ENCODE results near the gene LMOD2.

LMOD2 gene

GRCh38 chr7:123661765-123662164, 6.1 kb downstream of the LMOD2 start:
- H3K27ac ChIP-seq (ENCODE audit: low read length) = no peak overlapping the region
- no peak overlapping the region for H3K4me3 ChIP-seq (ENCODE audit: low read length)
- H3K9ac ChIP-seq (ENCODE audit: low read length) = no peak overlapping the region
- H3K36me3 ChIP-seq (ENCODE audit: control insufficient read depth, low read depth, low read length) = no peaks in the 10 kb centered on the region
- H3K4me1 ChIP-seq (ENCODE audit: control insufficient read depth, low read depth, low read length) = no peaks in the 10 kb centered on the region
- H3K9me3 ChIP-seq (ENCODE audit: control insufficient read depth, low read depth, low read length) = no peaks in the 10 kb centered on the region
- no peaks in the 10 kb centered on the region for H3K27me3 ChIP-seq (ENCODE audit: control insufficient read depth, insufficient read depth, low read length)

- no peak overlapping the region for H3K27ac ChIP-seq (ENCODE audit: low read length)
- H3K27me3 ChIP-seq (ENCODE audit: control insufficient read depth, insufficient read depth, low read length) = no peaks in the 10 kb centered on the region
- no peak overlapping the region for H3K4me3 ChIP-seq (ENCODE audit: low read length)
- no peaks in the 10 kb centered on the region for H3K36me3 ChIP-seq (ENCODE audit: control insufficient read depth, low read depth, low read length)
- H3K9me3 ChIP-seq (ENCODE audit: control insufficient read depth, low read depth, low read length) = no peaks in the 10 kb centered on the region
- no peaks in the 10 kb centered on the region for H3K4me1 ChIP-seq (ENCODE audit: control insufficient read depth, low read depth, low read length)
- H3K9ac ChIP-seq (ENCODE audit: low read length) = no peak overlapping the region
Measured at GRCh38 chr7:123662293-123662692, 6.6 kb downstream of the LMOD2 start.

- H3K36me3 ChIP-seq (ENCODE audit: control insufficient read depth, low read depth, low read length) = no peaks in the 10 kb centered on the region
- H3K4me1 ChIP-seq (ENCODE audit: control insufficient read depth, low read depth, low read length) = no peaks in the 10 kb centered on the region
- H3K27ac ChIP-seq (ENCODE audit: low read length) = no peak overlapping the region
- H3K4me3 ChIP-seq (ENCODE audit: low read length) = no peak overlapping the region
- no peaks in the 10 kb centered on the region for H3K27me3 ChIP-seq (ENCODE audit: control insufficient read depth, insufficient read depth, low read length)
- no peak overlapping the region for H3K9ac ChIP-seq (ENCODE audit: low read length)
- H3K9me3 ChIP-seq (ENCODE audit: control insufficient read depth, low read depth, low read length) = no peaks in the 10 kb centered on the region
Measured at GRCh38 chr7:123662755-123663154, 7.1 kb downstream of the LMOD2 start.

GRCh38 chr7:123663200-123663599, 7.5 kb downstream of the LMOD2 start:
- Histone ChIP-seq H3K36me3 (ENCODE audit: control insufficient read depth, low read depth, low read length) (no peaks in the 10 kb centered on the region), H3K9ac (ENCODE audit: low read length) (no peak overlapping the region), H3K4me1 (ENCODE audit: control insufficient read depth, low read depth, low read length) (no peaks in the 10 kb centered on the region), H3K27me3 (ENCODE audit: control insufficient read depth, insufficient read depth, low read length) (no peaks in the 10 kb centered on the region), H3K4me3 (ENCODE audit: low read length) (no peak overlapping the region), H3K27ac (ENCODE audit: low read length) (no peak overlapping the region), H3K9me3 (ENCODE audit: control insufficient read depth, low read depth, low read length) (no peaks in the 10 kb centered on the region)

- Histone ChIP-seq H3K4me1 (ENCODE audit: control insufficient read depth, low read depth, low read length) (no peaks in the 10 kb centered on the region), H3K27ac (ENCODE audit: low read length) (no peak overlapping the region), H3K9me3 (ENCODE audit: control insufficient read depth, low read depth, low read length) (no peaks in the 10 kb centered on the region), H3K4me3 (ENCODE audit: low read length) (no peak overlapping the region), H3K36me3 (ENCODE audit: control insufficient read depth, low read depth, low read length) (no peaks in the 10 kb centered on the region), H3K27me3 (ENCODE audit: control insufficient read depth, insufficient read depth, low read length) (no peaks in the 10 kb centered on the region), H3K9ac (ENCODE audit: low read length) (no peak overlapping the region)
Measured at GRCh38 chr7:123665157-123665556, 9.5 kb downstream of the LMOD2 start.

- Histone ChIP-seq H3K36me3 (ENCODE audit: control insufficient read depth, low read depth, low read length) (no peaks in the 10 kb centered on the region), H3K9me3 (ENCODE audit: control insufficient read depth, low read depth, low read length) (no peaks in the 10 kb centered on the region), H3K9ac (ENCODE audit: low read length) (no peak overlapping the region), H3K27ac (ENCODE audit: low read length) (no peak overlapping the region), H3K4me1 (ENCODE audit: control insufficient read depth, low read depth, low read length) (no peaks in the 10 kb centered on the region), H3K27me3 (ENCODE audit: control insufficient read depth, insufficient read depth, low read length) (no peaks in the 10 kb centered on the region), H3K4me3 (ENCODE audit: low read length) (no peak overlapping the region)
Measured at GRCh38 chr7:123665896-123666295, 10.2 kb downstream of the LMOD2 start.

GRCh38 chr7:123666492-123666891, 10.8 kb downstream of the LMOD2 start:
- H3K9me3 ChIP-seq (ENCODE audit: control insufficient read depth, low read depth, low read length) = no peaks in the 10 kb centered on the region
- no peaks in the 10 kb centered on the region for H3K27me3 ChIP-seq (ENCODE audit: control insufficient read depth, insufficient read depth, low read length)
- H3K27ac ChIP-seq (ENCODE audit: low read length) = no peak overlapping the region

GRCh38 chr7:123669485-123669884, 13.8 kb downstream of the LMOD2 start:
- no peaks in the 10 kb centered on the region for H3K36me3 ChIP-seq (ENCODE audit: control insufficient read depth, low read depth, low read length)
- no peak overlapping the region for H3K9ac ChIP-seq (ENCODE audit: low read length)
- no peaks in the 10 kb centered on the region for H3K27me3 ChIP-seq (ENCODE audit: control insufficient read depth, insufficient read depth, low read length)
- no peaks in the 10 kb centered on the region for H3K9me3 ChIP-seq (ENCODE audit: control insufficient read depth, low read depth, low read length)
- H3K4me1 ChIP-seq (ENCODE audit: control insufficient read depth, low read depth, low read length) = no peaks in the 10 kb centered on the region
- no peak overlapping the region for H3K4me3 ChIP-seq (ENCODE audit: low read length)
- H3K27ac ChIP-seq (ENCODE audit: low read length) = no peak overlapping the region

More at GRCh38 chr7:123666492-123666891, 10.8 kb downstream of the LMOD2 start:
- no peak overlapping the region for H3K9ac ChIP-seq (ENCODE audit: low read length)
- H3K4me1 ChIP-seq (ENCODE audit: control insufficient read depth, low read depth, low read length) = no peaks in the 10 kb centered on the region
- no peak overlapping the region for H3K4me3 ChIP-seq (ENCODE audit: low read length)
- no peaks in the 10 kb centered on the region for H3K36me3 ChIP-seq (ENCODE audit: control insufficient read depth, low read depth, low read length)

GRCh38 chr7:123673137-123673732, 17.6 kb downstream of the LMOD2 start:
- Histone ChIP-seq H3K27ac (ENCODE audit: low read length) (no peak overlapping the region), H3K36me3 (ENCODE audit: control insufficient read depth, low read depth, low read length) (no peaks in the 10 kb centered on the region), H3K9ac (ENCODE audit: low read length) (no peak overlapping the region), H3K4me1 (ENCODE audit: control insufficient read depth, low read depth, low read length) (no peaks in the 10 kb centered on the region), H3K27me3 (ENCODE audit: control insufficient read depth, insufficient read depth, low read length) (no peaks in the 10 kb centered on the region), H3K4me3 (ENCODE audit: low read length) (no peak overlapping the region), H3K9me3 (ENCODE audit: control insufficient read depth, low read depth, low read length) (no peaks in the 10 kb centered on the region)

GRCh38 chr7:123673752-123674398, 18.2 kb downstream of the LMOD2 start:
- Histone ChIP-seq H3K27ac (ENCODE audit: low read length) (no peak overlapping the region), H3K4me1 (ENCODE audit: control insufficient read depth, low read depth, low read length) (no peaks in the 10 kb centered on the region), H3K9ac (ENCODE audit: low read length) (no peak overlapping the region), H3K27me3 (ENCODE audit: control insufficient read depth, insufficient read depth, low read length) (no peaks in the 10 kb centered on the region), H3K36me3 (ENCODE audit: control insufficient read depth, low read depth, low read length) (no peaks in the 10 kb centered on the region), H3K9me3 (ENCODE audit: control insufficient read depth, low read depth, low read length) (no peaks in the 10 kb centered on the region), H3K4me3 (ENCODE audit: low read length) (no peak overlapping the region)

- Histone ChIP-seq H3K9ac (ENCODE audit: low read length) (no peak overlapping the region), H3K27ac (ENCODE audit: low read length) (no peak overlapping the region), H3K4me1 (ENCODE audit: control insufficient read depth, low read depth, low read length) (no peaks in the 10 kb centered on the region), H3K36me3 (ENCODE audit: control insufficient read depth, low read depth, low read length) (no peaks in the 10 kb centered on the region), H3K9me3 (ENCODE audit: control insufficient read depth, low read depth, low read length) (no peaks in the 10 kb centered on the region), H3K4me3 (ENCODE audit: low read length) (no peak overlapping the region), H3K27me3 (ENCODE audit: control insufficient read depth, insufficient read depth, low read length) (no peaks in the 10 kb centered on the region)
Measured at GRCh38 chr7:123674399-123675180, 18.9 kb downstream of the LMOD2 start.

GRCh38 chr7:123675181-123675473, 19.5 kb downstream of the LMOD2 start:
- Histone ChIP-seq H3K9ac (ENCODE audit: low read length) (no peak overlapping the region), H3K27me3 (ENCODE audit: control insufficient read depth, insufficient read depth, low read length) (no peaks in the 10 kb centered on the region)

More at GRCh38 chr7:123675181-123675473, 19.5 kb downstream of the LMOD2 start:
- no peaks in the 10 kb centered on the region for H3K9me3 ChIP-seq (ENCODE audit: control insufficient read depth, low read depth, low read length)
- no peaks in the 10 kb centered on the region for H3K4me1 ChIP-seq (ENCODE audit: control insufficient read depth, low read depth, low read length)
- H3K4me3 ChIP-seq (ENCODE audit: low read length) = no peak overlapping the region
- H3K36me3 ChIP-seq (ENCODE audit: control insufficient read depth, low read depth, low read length) = no peaks in the 10 kb centered on the region
- no peak overlapping the region for H3K27ac ChIP-seq (ENCODE audit: low read length)

Data from iPS-18a (cell line).